Bronchial epithelial cell (primary cell): ENCODE data around the gene TKT. TPM values are rescaled to one million over a fixed set of nuclear protein-coding genes. Genes with fewer than 3 reads are reported as not detected.

Experiments used
- DNase-seq: peaks from one replicate; pipeline ENCODE4 v3.0.0-alpha.2; 2010; ENCODE audit warnings: low read depth
- FAIRE-seq: peaks from 2 replicates; lab custom pipeline; 2011; peaks lifted over from hg19 to GRCh38; lab: Jason Lieb, UNC
- H3K27me3 ChIP-seq: 2 replicates; pipeline ENCODE4 v1.5.1; 2011; ENCODE audit warnings: low read length; ENCODE audit not compliant: control insufficient read depth, insufficient read depth
- H3K36me3 ChIP-seq: 2 replicates; pipeline ENCODE4 v1.5.1; 2011; ENCODE audit warnings: low read length; ENCODE audit not compliant: control insufficient read depth, insufficient read depth
- H3K4me3 ChIP-seq: 2 replicates; pipeline ENCODE4 v1.5.1; 2011; ENCODE audit warnings: mild to moderate bottlenecking, low read depth, low read length, control low read depth
- total RNA-seq: library from RNA; depleted of rRNA; stranded (reverse); fragments of >200 nt; gene quantifications from 2 replicates; pipeline ENCODE4 v1.2.1, GENCODE V29; 2014
- TF ChIP-seq, protein P1 (sequence below): IDR thresholded peaks from 2 replicates; pipeline ENCODE4 v1.5.1; 2011; ENCODE audit warnings: mild to moderate bottlenecking, moderate library complexity, low read length, control low read depth, inconsistent platforms; ENCODE audit not compliant: insufficient read depth, severe bottlenecking

Gene TKT
- total RNA-seq, 1 donor from 2014 or later = 341 TPM

DNA sequence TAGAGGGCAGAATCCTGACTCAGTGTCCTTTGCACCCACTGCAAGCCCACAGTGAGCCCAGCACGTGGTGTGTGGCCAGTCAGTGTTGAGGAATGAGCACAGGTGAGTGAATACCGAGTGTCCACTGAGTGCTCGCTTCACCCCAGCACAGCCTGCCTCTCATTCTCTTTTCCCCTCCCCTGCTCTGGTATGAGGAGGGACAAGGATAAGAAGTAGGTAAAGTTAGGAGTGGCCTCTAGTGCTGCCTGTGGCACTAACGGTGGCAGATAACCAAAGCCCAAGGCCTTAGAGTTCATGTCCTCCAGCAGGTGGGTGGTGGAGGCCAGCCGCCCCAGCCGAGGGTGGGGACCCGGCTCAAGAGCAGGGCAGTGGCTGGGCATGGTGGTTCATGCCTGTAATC, 56.8 kb downstream of the TKT start:
- FAIRE-seq (peak; percentile 36), DNase-seq (no peak)
- no peaks in the 10 kb centered on the region for H3K36me3 ChIP-seq
- TF ChIP-seq, protein P1, sequence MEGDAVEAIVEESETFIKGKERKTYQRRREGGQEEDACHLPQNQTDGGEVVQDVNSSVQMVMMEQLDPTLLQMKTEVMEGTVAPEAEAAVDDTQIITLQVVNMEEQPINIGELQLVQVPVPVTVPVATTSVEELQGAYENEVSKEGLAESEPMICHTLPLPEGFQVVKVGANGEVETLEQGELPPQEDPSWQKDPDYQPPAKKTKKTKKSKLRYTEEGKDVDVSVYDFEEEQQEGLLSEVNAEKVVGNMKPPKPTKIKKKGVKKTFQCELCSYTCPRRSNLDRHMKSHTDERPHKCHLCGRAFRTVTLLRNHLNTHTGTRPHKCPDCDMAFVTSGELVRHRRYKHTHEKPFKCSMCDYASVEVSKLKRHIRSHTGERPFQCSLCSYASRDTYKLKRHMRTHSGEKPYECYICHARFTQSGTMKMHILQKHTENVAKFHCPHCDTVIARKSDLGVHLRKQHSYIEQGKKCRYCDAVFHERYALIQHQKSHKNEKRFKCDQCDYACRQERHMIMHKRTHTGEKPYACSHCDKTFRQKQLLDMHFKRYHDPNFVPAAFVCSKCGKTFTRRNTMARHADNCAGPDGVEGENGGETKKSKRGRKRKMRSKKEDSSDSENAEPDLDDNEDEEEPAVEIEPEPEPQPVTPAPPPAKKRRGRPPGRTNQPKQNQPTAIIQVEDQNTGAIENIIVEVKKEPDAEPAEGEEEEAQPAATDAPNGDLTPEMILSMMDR = no peak
- no peaks in the 10 kb centered on the region for H3K27me3 ChIP-seq
- H3K4me3 ChIP-seq = no peak overlapping the region

DNA sequence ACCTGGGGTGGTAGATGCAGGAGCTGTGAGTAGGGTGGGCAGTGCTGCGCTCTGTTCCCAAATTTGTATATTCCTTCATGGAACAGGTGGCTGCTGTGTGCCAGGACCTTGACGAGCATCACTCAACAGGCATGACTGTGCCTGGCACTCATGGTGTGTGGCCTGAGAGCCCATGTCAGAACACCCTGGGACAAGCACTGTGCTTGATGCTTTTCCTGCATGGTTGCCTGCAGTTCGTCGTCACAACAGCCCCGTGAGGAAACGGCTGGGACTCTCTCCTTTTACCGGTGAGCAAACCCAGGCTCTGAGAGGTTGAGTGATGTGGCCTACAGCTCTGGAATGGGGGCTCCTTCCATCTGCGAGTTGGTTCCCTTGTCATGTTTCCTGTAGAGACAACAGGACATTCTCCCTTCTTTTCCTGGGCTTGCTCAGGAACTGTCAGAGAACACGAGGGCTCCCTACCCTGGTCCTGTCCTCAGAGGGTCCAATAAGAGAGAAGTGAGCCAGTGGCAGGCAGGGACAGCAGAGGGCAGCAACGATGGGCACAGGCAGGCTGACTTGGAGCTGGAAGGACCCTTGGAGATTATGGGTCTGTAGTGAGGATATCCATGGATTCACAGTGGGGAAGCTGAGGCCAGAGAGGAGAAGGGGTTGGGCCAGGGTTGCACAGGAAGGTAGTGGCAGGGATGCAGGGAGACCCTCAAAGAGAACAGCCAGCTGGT, 57.4 kb downstream of the TKT start:
- TF ChIP-seq, protein P1 = no peak
- Histone ChIP-seq H3K36me3 (peaks cover under 1% of the 10 kb centered on the region), H3K4me3 (no peak overlapping the region), H3K27me3 (no peaks in the 10 kb centered on the region)
- DNase-seq = no peak
- FAIRE-seq = no peak

DNA sequence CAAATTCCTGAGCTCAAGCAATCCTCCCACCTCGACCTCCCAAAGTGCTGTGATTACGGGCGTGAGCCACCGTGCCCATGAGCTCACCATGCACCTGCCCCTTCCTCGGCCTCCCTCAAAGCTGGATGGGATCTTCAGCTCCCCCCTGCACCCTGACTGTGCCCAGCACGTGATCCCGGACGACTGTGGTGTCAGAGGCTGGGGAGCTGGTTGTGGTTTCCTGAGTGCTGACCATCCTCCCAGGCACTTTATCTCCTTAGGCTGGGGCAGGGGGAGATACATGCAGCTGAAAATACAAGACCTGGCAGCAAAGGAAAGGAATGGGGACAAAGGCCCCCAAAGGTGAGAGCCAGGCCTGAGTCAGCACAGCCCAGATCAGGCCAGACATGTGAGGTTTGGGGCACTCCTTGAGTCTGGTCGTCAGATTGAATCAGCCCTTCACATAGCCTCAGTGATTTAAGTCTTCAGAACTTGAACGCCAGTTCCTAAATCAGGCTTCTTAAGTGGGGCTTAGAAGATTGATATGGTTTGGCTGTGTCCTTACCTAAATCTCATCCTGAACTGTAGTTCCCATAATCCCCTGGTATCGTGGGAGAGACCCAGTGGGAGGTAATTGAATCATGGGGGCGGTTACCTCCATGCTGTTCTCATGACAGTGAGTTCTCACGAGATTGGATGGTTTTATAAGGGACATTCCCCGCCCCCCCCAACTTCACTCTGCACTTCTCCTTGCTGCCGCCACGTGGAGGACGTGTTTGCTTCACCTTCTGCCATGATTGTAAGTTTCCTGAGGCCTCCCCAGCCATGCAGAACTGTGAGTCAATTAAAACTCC, 59.0 kb downstream of the TKT start:
- FAIRE-seq = no peak
- Histone ChIP-seq H3K27me3 (no peaks in the 10 kb centered on the region), H3K36me3 (peaks cover 5% of the 10 kb centered on the region), H3K4me3 (no peak overlapping the region)
- TF ChIP-seq, protein P1 = no peak
- DNase-seq = peak; percentile 54

DNA sequence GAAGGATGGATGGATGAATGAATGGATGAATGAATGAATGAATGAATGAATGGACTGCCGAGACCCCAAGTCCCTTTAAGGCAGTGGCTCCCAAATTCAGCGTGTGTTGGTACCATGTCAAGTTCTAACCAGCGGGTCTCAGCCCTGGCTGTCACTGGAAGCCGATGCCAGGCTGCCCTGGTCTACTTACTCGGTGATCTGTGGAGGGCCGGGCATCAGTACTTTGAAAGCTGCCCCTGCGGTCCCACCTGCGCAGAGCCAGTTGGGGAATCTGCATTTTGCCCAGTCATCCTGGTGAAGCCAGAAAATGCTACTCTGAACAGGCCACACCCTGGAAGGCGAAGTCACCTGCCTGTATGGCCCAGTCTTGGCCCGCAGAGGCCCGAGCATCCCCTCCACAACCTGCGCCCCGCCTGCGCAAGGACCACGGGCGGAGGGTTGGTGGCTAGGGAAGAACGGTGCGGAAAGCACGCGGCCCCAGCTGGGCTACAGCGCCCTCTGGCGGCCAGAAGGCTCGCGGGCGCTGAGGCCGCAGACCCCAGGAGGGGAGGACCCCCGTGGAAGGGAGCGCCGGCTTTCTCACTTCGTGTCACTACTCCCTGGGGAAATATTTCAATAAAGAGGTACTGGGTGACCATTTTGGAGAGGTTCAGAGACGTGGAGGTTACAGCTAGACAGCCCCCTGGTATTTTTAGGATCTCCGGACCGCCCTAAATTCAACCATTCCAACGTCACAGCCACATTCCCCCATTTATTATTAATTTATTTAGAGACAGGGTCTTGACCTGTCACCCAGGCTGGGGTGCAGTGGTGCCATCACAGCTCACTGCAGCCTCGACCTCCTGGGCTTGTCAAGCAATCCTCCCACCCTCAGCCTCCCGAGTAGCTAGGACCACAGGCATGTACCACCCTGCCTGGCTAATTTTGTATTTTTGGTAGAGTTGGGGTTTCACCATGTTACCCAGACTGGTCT, 59.9 kb downstream of the TKT start:
- no peaks in the 10 kb centered on the region for H3K27me3 ChIP-seq
- H3K36me3 ChIP-seq = peaks cover 5% of the 10 kb centered on the region
- no peak overlapping the region for H3K4me3 ChIP-seq
- FAIRE-seq (peak; percentile 80), DNase-seq (no peak)
- TF ChIP-seq, protein P1 = peak; percentile 98

DNA sequence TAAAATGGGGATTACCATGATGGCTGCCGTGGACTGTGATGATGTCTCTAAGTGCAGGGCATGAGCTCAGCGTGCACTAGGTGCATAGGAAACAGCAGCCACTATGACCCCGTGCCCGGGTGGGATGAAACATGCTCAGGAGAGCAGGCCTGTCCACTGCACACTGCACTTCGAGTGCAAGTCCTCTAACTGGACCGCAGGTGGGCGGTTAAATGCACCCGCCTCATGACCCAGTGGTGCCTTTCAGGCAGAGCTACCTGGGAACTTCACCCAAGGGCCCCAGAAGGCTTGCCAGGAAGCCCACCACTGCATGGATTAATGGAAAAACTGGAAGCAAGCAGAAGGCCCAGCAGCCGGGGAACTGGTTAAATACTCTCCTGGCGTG, 60.8 kb downstream of the TKT start:
- no peak for FAIRE-seq
- H3K36me3 ChIP-seq = peaks cover 8% of the 10 kb centered on the region
- TF ChIP-seq, protein P1 = no peak
- DNase-seq = no peak
- no peaks in the 10 kb centered on the region for H3K27me3 ChIP-seq
- H3K4me3 ChIP-seq = no peak overlapping the region
